CD4-positive, alpha-beta T cell (primary cell): ENCODE results near the gene PTPN23. TPM values are rescaled to one million over a fixed set of nuclear protein-coding genes. Genes with fewer than 3 reads are reported as not detected.

ENCODE experiments used
- ATAC-seq: fragments of 200-7000 bp; cut with Tn5 transposase; one replicate; pipeline ENCODE4 v1.10.0; 2022; ENCODE audit warnings: mild to moderate bottlenecking; ENCODE audit not compliant: poor library complexity
- CTCF ChIA-PET: fragments of 350-600 bp; sonication (Branson Sonifier 250); formaldehyde crosslinking; loops from one replicate; lab custom pipeline; 2021; ENCODE audit warnings: antibody characterized with exemption, inconsistent platforms; lab: Charles Lee
- POLR2A ChIA-PET: fragments of 350-600 bp; sonication (Branson Sonifier 250); formaldehyde crosslinking; loops from one replicate; lab custom pipeline; 2021; ENCODE audit warnings: antibody characterized with exemption, inconsistent platforms; lab: Charles Lee
- DNase-seq, 14 experiments: peaks; one replicate each; pipeline ENCODE4 v3.0.0-alpha.2; 2013 to 2020; ENCODE audit warnings: mixed read lengths in 2 of 14
- H3K27ac ChIP-seq, 2 donors: one replicate each; pipeline versions ENCODE4 v1.5.1 to v1.7.0; 2013; ENCODE audit warnings: low read length in 2 of 2, low read depth in 1 of 2, mild to moderate bottlenecking in 1 of 2
- H3K27me3 ChIP-seq, 2 experiments: 1 replicate in 1 of 2; 2 replicates in 1 of 2; pipeline versions ENCODE4 v1.6.1 to v1.7.0; 2013; ENCODE audit warnings: low read length in 2 of 2, control low read depth in 1 of 2, mild to moderate bottlenecking in 1 of 2, moderate library complexity in 1 of 2; ENCODE audit not compliant: insufficient read depth in 2 of 2, control insufficient read depth in 1 of 2
- H3K36me3 ChIP-seq: one replicate; pipeline ENCODE4 v1.6.1; 2013; ENCODE audit warnings: low read length, control low read depth; ENCODE audit not compliant: insufficient read depth
- H3K4me1 ChIP-seq: one replicate; pipeline ENCODE4 v1.6.1; 2013; ENCODE audit warnings: low read length, control low read depth; ENCODE audit not compliant: insufficient read depth
- H3K4me3 ChIP-seq: one replicate; pipeline ENCODE4 v1.5.1; 2013; ENCODE audit warnings: mild to moderate bottlenecking, low read length, moderate library complexity
- H3K9me3 ChIP-seq, 2 experiments: 1 replicate in 1 of 2; 2 replicates in 1 of 2; pipeline versions ENCODE4 v1.6.1 to v1.7.0; 2013; ENCODE audit warnings: low read length in 2 of 2, mild to moderate bottlenecking in 2 of 2, control low read depth in 1 of 2, moderate library complexity in 1 of 2; ENCODE audit not compliant: control insufficient read depth in 1 of 2, insufficient read depth in 1 of 2
- H3K27ac Mint-ChIP-seq: one replicate; pipeline ENCODE4 v1.8.0; 2020; ENCODE audit warnings: mixed read lengths
- H3K27me3 Mint-ChIP-seq: one replicate; pipeline ENCODE4 v1.8.0; 2021; ENCODE audit warnings: mixed read lengths
- H3K36me3 Mint-ChIP-seq: one replicate; pipeline ENCODE4 v1.8.0; 2021; ENCODE audit warnings: low read depth, mixed read lengths
- H3K4me1 Mint-ChIP-seq: one replicate; pipeline ENCODE4 v1.8.0; 2021; ENCODE audit warnings: low read depth, mixed read lengths
- H3K4me3 Mint-ChIP-seq: one replicate; pipeline ENCODE4 v1.8.0; 2020; ENCODE audit warnings: mild to moderate bottlenecking, mixed read lengths
- H3K9me3 Mint-ChIP-seq: one replicate; pipeline ENCODE4 v1.8.0; 2020; ENCODE audit warnings: mixed read lengths
- CTCF ChIP-seq: fragments of 200-600 bp; IDR thresholded peaks from one replicate; pipeline ENCODE4 v1.8.0; 2022; ENCODE audit warnings: antibody characterized with exemption, mild to moderate bottlenecking
- intact Hi-C, 2 experiments: fragments of 100-400 bp; cut with DNase I in 1 of 2; cut with micrococcal nuclease in 1 of 2; formaldehyde crosslinking; loops; one replicate each; pipeline versions ENCODE4 v1.15.1 to v1.9.0; 2023 to 2025; cut with DNase I, micrococcal nuclease
- total RNA-seq, 174 experiments: library from RNA in 2 of 174; stranded (reverse) in 2 of 174; gene quantifications; one replicate each; pipeline ENCODE4 v1.2.3 and lab custom pipeline; 2021 to 2026

PTPN23 gene
- total RNA-seq, 2 experiments from 2014 or later: 27.3 to 35.7 TPM

GRCh38 chr3:47434849-47435248 is 54.0 kb downstream of the PTPN23 start:
- no peak overlapping the region for H3K27ac Mint-ChIP-seq
- H3K27me3 ChIP-seq: no peaks in the 10 kb centered on the region
- POLR2A ChIA-PET: no interaction called here
- no peak overlapping the region for H3K27ac ChIP-seq
- ATAC-seq (no peak), DNase-seq (no peak)
- CTCF ChIA-PET: interaction anchor here (0.7 kb wide), 1 partner anchor 207 kb away, joined by 3 read pairs; no protein-coding TSS in a partner anchor
- H3K36me3 ChIP-seq: peaks cover 60% of the 10 kb centered on the region
- no peaks in the 10 kb centered on the region for H3K27me3 Mint-ChIP-seq
- no peaks in the 10 kb centered on the region for H3K9me3 Mint-ChIP-seq
- H3K4me1 Mint-ChIP-seq: no peaks in the 10 kb centered on the region
- no peak overlapping the region for H3K4me3 ChIP-seq
- no peak overlapping the region for H3K4me3 Mint-ChIP-seq
- no peak for TF ChIP-seq CTCF
- no peaks in the 10 kb centered on the region for H3K4me1 ChIP-seq
- H3K36me3 Mint-ChIP-seq: peaks cover 85% of the 10 kb centered on the region
- no peaks in the 10 kb centered on the region for H3K9me3 ChIP-seq
- intact Hi-C loops: no loop called here

- Histone ChIP-seq H3K36me3 (peaks cover 55% of the 10 kb centered on the region), H3K9me3 (no peaks in the 10 kb centered on the region), H3K27ac (no peak overlapping the region), H3K4me3 (no peak overlapping the region), H3K4me1 (no peaks in the 10 kb centered on the region), H3K27me3 (no peaks in the 10 kb centered on the region)
- TF ChIP-seq CTCF: no peak
- ChIA-PET POLR2A (no interaction called here), CTCF (interaction anchor here (1.5 kb wide), 1 partner anchor 15 kb away, joined by 4 read pairs; no protein-coding TSS in a partner anchor)
- DNase-seq: no peak
- no peak overlapping the region for H3K4me3 Mint-ChIP-seq
- peaks cover 80% of the 10 kb centered on the region for H3K36me3 Mint-ChIP-seq
- H3K4me1 Mint-ChIP-seq: no peaks in the 10 kb centered on the region
- ATAC-seq: no peak
- H3K27me3 Mint-ChIP-seq: no peaks in the 10 kb centered on the region
- no peak overlapping the region for H3K27ac Mint-ChIP-seq
- no peaks in the 10 kb centered on the region for H3K9me3 Mint-ChIP-seq
- intact Hi-C loops: no loop called here
Observed at GRCh38 chr3:47436180-47436579, 55.4 kb downstream of the PTPN23 start.

GRCh38 chr3:47440131-47440530 is 59.3 kb downstream of the PTPN23 start:
- peaks cover 12% of the 10 kb centered on the region for H3K4me1 Mint-ChIP-seq
- H3K9me3 Mint-ChIP-seq: no peaks in the 10 kb centered on the region
- POLR2A ChIA-PET: no interaction called here
- TF ChIP-seq CTCF: no peak
- DNase-seq (no peak), ATAC-seq (no peak)
- peaks cover 44% of the 10 kb centered on the region for H3K36me3 ChIP-seq
- no peaks in the 10 kb centered on the region for H3K9me3 ChIP-seq
- no peak overlapping the region for H3K4me3 ChIP-seq
- intact Hi-C loops: loop anchor here in 1 of 2 experiments (5.0 kb wide), 1 partner anchor 37 kb away; the partner anchor contains the start of gene SCAP
- peaks cover 73% of the 10 kb centered on the region for H3K36me3 Mint-ChIP-seq
- CTCF ChIA-PET: interaction anchor here (1.5 to 1.9 kb wide), 2 partner anchors 19 to 36 kb away, joined by 5 to 7 read pairs; partner anchors contain the start of gene SCAP
- H3K27me3 ChIP-seq: no peaks in the 10 kb centered on the region
- H3K27ac ChIP-seq: no peak overlapping the region
- H3K4me3 Mint-ChIP-seq: no peak overlapping the region
- no peak overlapping the region for H3K27ac Mint-ChIP-seq
- H3K27me3 Mint-ChIP-seq: no peaks in the 10 kb centered on the region
- peaks cover 3% of the 10 kb centered on the region for H3K4me1 ChIP-seq
